ENCODE data around the gene ATP2C2.
"Not testable (repeated sequence)": the region's sequence is repeated elsewhere in the genome, so short reads cannot be mapped to it uniquely, and the experiment has no call there.

Gene ATP2C2

DNA sequence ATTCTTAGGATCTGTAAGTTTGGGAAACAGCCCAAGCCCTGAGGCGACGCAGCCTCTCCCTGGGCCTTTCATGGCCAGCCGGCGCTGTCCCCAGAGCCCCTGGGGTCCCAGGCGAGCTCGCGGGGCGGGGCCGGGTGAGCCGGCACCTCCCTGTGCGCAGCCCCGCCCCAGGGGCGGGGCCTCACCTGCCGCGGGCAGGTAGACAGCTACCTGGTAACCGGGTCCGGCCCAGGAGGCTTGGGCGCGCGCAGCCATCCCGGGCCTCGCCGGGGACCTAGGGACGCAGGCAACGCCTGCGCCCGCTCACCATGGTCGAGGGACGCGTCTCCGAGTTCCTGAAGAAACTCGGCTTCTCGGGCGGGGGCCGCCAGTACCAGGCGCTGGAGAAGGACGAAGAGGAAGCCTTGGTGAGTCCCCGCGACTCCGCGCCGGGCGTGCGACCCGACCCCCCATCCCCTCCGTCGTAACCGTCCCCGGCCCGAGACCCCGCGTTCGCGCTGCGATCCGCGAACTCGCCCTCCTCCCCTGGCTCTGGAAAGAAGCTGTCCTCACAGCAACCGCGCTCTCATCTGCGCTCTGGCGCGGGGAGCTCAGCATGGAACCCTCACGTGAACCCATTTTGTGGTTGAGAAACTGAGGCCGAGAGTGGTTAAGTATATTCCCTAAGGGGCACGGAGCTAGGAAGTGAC, at the start of gene ATP2C2:
Gene ATP2C2 (plus strand): TSS at position 231 of the 689 bp plus-strand sequence. CDS start 78 bp downstream, at position 309.
- DNase-seq (ENCODE audit: low read depth in 2 of 2): no peak

DNA sequence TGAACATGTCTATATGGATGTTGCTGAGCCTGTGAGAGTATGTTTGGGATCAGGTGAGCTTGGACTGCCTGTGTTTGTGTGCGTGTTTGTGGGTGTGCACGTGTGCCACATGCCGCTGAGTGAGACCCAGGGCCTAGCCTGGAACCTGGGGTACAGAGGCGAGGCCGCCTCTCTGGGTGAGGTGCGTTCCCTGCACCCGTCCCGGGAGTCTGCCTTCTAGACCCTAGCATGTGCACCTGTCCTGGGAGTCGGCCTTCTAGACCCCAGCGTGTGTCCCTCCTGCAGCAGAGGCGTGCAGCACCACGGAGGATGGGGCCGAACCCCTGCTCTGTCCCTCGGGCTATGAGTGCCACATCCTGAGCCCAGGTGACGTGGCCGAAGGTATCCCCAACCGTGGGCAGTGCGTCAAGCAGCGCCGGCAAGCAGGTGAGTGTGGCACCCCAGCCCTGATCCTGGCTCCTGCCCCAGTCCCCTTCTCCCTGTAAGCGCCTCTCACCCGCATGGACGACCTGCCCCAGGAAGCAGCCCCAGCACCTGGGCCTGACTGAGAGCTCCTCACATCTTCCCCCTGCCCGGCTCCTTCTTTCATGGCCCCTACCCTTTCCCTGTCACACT, 49.1 kb upstream of the ATP2C2 start:
- no peak for DNase-seq (ENCODE audit: low read depth in 2 of 2)

DNA sequence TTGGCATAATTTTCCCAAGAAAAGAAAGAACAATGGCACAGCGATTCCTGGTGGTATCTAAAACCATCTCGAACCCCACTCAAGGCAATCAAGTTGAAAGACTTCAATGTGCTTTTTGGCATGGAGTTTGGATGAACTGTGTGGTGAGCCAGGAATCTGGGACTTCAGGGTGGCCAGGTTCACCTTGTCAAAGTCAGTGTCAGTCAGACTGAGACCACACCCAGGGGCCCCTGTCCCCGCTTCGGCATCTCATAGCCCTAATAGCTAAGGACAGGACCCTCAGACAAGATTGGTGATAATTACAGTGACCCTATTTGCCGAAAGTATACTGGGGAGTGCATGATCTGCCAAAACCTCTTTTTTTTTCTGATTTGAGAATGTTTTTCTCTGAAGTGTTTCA, 47.8 kb upstream of the ATP2C2 start:
- DNase-seq (ENCODE audit: low read depth in 2 of 2): no peak

DNA sequence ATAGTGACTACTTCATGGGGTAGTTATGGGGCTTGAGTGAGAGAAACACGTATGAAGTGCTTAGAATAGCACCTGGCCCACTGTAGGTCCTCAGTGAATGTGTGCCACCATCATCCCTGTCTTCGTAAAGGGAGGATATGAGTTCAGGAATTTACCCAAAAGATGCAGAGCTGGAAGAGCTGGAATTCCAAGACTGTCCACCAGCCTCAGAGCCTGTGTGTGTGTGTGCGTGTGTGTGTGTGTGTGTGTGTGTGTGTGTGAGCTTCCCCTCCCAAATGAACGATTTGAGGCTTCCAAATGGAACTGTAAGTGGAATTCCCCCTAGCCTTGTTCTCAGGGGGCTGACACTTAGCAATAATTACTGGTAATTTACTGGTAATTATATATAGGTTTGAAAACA, 46.4 kb upstream of the ATP2C2 start:
- DNase-seq (ENCODE audit: low read depth in 2 of 2): no peak

GRCh38 chr16:84322749-84323148, 45.6 kb upstream of the ATP2C2 start:
- DNase-seq (ENCODE audit: low read depth in 2 of 2): no peak

- no peak for DNase-seq (ENCODE audit: low read depth in 2 of 2)
These were observed 44.7 kb upstream of the ATP2C2 start for GRCh38 chr16:84323606-84324005.

- DNase-seq (ENCODE audit: low read depth in 2 of 2): no peak
These were observed 43.7 kb upstream of the ATP2C2 start for GRCh38 chr16:84324434-84325262.

DNA sequence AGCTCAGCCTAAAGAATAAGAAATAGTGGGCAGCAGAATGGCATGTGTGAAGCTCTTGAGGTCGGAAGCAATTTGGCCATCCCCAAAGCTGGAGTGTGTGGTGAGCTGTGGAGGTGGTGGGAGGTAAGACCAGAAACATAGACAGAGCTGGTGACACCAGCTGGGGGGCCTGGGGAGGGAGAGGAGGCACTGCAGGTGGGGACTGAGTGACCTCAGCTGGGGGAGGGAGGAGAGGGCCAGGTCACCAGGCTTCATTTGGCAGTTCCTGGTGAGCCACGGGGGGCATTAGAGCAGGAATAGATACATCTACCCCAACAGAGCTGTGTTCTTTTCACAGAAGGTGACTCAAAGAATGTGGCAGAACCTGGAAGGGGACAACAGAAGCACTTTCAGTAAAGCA, 41.8 kb upstream of the ATP2C2 start:
- DNase-seq (ENCODE audit: low read depth in 2 of 2): no peak

- no peak for DNase-seq (ENCODE audit: low read depth in 2 of 2)
These were observed 40.3 kb upstream of the ATP2C2 start for GRCh38 chr16:84327926-84328505.

- no peak for DNase-seq (ENCODE audit: low read depth in 2 of 2)
These were observed 39.3 kb upstream of the ATP2C2 start for GRCh38 chr16:84329016-84329415.

DNA sequence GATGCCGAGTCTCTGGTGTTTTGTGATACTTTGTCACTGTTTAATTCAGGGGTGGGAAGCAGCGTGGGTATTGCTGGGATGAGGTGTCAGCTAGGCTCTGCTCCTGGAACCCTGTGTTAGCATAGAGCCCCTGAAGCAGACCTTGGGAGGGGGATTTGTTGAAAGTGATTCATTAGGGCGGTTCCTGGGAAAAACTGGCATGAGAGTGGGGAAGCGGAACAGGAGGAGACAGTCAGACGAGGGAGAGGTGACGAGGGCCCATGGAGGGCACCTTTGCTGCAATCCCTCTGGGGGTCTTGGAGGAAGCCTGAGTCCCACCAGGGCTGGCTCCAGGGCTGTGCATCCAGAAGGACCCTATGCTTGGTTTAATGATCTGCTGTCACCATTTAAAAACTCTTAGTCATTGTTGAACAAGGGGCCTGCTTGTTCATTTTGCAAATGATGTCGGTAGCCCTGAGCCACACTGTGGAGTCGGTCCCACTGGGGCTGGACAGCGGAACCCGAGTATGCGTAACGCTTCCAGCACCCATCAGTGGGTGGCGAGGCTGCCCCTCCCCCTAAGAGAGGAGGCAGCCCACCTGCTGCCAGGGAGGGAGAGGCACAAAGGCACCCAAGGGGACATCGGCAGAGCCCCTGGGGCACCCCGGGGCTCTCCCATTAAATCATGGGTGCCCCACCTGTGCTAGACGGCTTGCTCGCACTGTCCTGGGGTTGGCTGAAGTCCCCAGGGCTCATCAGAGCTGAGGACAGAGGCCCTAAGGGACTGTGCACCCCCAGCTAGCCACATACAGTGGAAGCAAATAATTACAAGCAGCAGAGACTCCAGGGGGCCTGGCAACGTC, 38.3 kb upstream of the ATP2C2 start:
- DNase-seq (ENCODE audit: low read depth in 2 of 2): no peak

GRCh38 chr16:84330685-84331050, 37.7 kb upstream of the ATP2C2 start:
- DNase-seq (ENCODE audit: low read depth in 2 of 2): no peak

DNA sequence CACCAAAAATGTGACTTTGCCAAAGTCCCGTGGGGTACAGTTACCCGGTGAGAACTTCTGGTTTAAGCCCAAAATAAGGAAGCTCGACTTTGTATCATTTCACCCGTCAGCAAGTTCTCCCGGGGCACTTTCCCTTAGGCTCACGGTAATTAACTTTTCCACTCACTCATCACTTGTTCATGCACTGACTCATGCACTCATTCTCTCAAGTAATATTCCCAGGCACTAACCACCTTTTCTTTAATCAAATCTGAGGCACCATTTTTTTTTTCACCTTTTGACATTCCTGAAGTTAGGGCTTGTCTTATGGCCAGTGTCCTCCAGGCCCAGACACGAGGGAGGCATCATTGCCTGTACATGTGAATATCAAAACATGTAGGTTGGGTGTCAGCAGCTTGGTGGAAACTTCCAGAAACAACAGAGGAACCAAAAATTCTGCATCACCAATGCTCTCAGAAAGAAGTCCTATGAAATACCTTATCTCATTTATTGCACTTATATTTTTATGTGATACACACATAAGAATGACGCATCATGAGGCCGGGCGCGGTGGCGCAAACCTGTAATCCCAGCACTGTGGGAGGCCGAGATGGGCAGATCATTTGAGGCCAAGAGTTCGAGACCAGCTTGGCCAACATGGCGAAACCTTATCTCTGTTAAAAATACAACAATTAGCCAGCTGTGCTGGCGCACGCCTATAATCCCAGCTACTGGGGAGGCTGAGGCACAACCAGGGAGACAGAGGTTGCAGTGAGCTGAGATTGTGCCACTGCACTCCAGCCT, 36.1 kb upstream of the ATP2C2 start:
- DNase-seq (ENCODE audit: low read depth in 2 of 2): no peak

DNA sequence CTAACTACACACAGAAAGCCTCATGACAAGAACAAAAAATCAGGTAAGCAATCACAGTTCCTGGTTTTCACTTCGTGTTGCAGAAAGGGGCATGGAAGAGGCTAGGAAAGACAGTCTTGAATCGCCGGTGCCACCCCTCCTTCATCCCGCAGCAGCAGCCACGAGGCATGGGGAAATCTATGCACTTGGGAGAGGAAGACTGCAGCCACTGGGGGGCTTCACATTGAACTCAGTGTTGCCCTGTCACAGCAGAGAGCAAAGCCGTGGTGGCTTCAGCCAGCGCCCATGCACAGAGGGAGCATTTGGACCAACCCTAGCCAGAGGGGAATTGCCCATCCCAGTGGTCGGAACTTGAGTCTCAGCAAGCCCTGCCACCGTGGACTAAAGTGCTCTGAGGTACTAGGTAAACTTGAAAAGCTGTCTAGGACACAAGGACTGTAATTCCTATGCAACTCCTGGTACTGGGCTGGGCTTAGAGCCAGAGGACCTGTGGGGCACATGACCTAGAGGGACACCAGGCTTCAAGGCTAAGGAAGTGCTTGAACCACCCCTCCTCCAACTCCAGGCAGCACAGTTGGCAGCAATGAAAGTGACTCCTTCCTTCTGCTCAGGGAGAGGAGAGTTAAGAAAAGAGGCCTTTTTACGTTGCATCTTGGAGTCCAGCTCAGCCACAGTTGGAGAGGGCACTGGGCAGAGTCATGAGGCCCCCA, 35.2 kb upstream of the ATP2C2 start:
- no peak for DNase-seq (ENCODE audit: low read depth in 2 of 2)

- DNase-seq (ENCODE audit: low read depth in 2 of 2): no peak
These were observed 34.3 kb upstream of the ATP2C2 start for GRCh38 chr16:84334058-84334457.

DNA sequence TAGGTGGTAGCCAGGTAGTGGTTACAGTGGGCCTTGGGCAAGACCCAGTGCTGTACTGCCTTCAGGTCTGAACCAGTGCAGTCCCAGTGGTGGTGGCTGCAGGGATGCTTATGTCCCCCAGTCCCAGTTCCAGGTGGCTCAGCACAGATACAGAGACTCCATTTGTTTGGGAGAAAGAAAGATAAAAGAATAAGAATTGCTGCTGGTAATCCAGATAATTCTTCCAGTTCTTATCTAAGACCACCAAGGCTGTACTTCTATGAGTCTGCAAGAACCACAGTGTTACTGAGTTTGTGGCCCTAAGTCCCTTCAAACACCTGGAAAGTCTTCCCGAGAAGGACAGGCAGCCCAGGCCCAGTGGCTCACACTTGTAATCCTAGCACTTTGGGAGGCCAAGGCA, 33.9 kb upstream of the ATP2C2 start:
- no peak for DNase-seq (ENCODE audit: low read depth in 2 of 2)

DNA sequence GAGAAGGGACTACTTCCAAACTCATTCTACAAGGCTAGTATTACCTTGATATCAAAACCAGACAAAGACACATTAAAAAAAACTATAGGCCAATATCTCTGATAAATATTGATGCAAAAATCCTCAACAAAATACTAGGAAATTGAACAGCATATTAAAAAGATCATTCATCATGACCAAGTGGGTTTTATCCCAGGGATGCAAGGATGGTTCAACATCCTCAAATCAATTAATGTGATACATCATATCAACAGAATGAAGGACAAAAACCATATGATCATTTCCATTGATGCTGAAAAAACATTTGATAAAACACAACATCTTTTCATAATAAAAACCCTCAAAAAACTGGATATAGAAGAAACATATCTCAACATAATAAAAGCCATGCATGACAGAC, 31.1 kb upstream of the ATP2C2 start:
- DNase-seq (ENCODE audit: low read depth in 2 of 2): not testable (repeated sequence)

DNA sequence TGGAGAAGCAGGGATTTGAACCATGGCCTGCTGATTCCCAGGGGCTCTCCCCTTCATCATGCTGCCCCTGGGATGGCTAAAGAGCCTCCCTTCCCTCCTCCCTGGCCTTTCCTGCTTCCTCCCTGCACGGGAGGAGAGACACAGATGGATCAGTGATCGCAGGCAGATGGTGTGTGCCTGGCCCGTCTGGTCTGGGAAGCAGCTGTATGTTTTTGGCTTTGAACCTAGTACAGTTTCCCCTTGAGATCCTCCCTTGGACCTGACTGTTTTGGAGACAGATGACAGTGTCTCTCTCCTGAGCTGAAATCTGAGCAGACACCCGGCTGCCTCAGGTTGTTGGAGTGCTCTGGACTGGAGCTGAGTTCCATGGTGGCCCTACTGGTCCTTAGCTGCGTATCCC, 29.0 kb upstream of the ATP2C2 start:
- no peak for DNase-seq (ENCODE audit: low read depth in 2 of 2)

DNA sequence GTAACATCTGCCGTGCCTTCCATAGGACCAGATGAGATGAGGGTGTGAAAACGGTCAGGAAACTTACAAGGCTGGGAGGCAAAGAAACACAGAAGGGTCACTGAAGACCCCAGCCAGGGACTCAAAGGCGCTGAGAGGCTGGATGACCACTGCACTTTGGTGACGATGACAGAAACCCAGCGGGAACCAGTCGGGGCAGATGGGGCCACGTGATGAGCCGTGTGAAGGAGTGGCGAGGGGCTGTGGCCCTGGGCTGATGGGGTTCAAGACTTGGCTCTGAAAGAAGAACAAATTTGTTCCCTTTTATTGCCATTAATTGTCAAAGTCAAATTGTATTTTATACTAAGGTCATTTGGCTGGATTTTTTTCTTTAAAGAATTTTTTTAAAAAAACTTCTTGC, 28.6 kb upstream of the ATP2C2 start:
- DNase-seq (ENCODE audit: low read depth in 2 of 2): no peak

Data from fibroblast of skin of left quadriceps (primary cell).